ENCODE measurements around the gene AXIN2.
A peak's percentile ranks its signal among the peaks of the same experiment; 100 is the strongest.

AXIN2 gene

DNA sequence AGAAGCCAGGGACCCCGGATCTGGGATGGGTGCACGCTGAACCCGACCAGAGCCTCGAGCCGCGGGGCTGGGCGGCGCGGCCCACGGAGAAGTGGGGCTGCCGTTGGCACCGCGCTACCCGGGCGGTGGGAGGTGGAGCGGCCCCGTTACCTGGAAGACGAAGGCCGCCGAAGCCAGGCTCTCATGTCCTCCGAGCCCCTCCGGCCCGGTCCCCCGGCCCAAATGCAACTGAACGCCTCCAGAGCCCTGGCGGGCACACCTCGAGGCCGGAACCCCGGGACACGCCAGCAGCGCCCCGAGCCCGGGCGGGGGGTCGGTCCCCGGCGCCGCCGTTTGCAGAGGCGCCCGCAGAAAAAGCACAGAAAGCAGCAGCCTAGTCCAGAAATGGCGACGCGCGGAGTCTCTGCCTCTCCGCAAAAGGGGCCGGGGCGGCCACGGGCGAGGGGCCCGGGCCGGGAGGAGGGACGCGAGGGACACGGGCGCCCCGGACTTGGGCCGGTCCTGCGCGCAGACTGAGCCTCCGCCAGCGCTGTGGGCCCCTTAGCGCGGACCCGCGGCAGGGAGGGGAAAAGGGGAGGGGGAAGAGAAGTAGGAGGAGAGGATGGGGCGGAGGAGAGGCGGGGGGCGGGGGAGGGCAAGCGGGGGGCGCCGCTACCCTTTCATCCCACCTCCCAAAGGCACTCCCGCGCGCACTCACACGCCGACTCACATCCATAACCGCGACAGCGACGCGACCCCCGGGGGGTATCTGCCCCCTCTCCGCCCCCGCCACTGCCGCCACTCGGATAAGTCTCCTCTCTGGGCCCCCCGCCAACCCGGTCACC lies 1.4 kb downstream of the AXIN2 start:
- H3K27ac ChIP-seq (ENCODE audit: low read depth, low read length, severe bottlenecking): peak overlapping the region; percentile 99

DNA sequence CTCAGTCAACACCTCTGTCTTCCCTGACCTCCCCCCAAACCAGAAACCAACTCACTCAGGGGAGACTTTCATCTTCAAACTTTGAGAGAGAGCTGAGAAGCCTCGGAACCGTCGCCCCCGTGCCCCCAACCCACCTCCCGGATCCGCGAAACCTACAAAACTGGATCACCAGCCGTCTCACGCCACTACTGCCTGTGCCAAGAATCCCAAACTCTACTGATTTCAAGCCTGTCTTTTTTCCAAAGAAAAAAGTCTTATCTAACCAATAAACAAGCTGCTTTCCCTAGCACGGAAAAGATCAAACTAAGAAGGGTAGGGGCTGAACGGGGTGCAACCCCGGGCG lies 2.0 kb downstream of the AXIN2 start:
- H3K4me3 ChIP-seq (ENCODE audit: extremely low read depth, insufficient read depth, low read length, poor library complexity, severe bottlenecking): peak overlapping the region; percentile 90
- H3K27ac ChIP-seq (ENCODE audit: low read depth, low read length, severe bottlenecking): peak overlapping the region; percentile 99
- H3K9me3 ChIP-seq (ENCODE audit: control insufficient read depth, low read length): no peaks in the 10 kb centered on the region

More for the DNA sequence above, 1.4 kb downstream of the AXIN2 start:
- Histone ChIP-seq H3K36me3 (ENCODE audit: control insufficient read depth, insufficient read depth, low read length) (peaks cover 12% of the 10 kb centered on the region), H3K4me1 (ENCODE audit: control insufficient read depth, insufficient read depth, low read length, poor library complexity, severe bottlenecking) (peaks cover 24% of the 10 kb centered on the region), H3K9me3 (ENCODE audit: control insufficient read depth, low read length) (no peaks in the 10 kb centered on the region), H3K4me3 (ENCODE audit: extremely low read depth, insufficient read depth, low read length, poor library complexity, severe bottlenecking) (peak overlapping the region; percentile 90)
- WGBS, 2 experiments (ENCODE audit: insufficient coverage in 2 of 2): 0% methylated on average over 41 to 60 of the region's 89 CpGs

DNA sequence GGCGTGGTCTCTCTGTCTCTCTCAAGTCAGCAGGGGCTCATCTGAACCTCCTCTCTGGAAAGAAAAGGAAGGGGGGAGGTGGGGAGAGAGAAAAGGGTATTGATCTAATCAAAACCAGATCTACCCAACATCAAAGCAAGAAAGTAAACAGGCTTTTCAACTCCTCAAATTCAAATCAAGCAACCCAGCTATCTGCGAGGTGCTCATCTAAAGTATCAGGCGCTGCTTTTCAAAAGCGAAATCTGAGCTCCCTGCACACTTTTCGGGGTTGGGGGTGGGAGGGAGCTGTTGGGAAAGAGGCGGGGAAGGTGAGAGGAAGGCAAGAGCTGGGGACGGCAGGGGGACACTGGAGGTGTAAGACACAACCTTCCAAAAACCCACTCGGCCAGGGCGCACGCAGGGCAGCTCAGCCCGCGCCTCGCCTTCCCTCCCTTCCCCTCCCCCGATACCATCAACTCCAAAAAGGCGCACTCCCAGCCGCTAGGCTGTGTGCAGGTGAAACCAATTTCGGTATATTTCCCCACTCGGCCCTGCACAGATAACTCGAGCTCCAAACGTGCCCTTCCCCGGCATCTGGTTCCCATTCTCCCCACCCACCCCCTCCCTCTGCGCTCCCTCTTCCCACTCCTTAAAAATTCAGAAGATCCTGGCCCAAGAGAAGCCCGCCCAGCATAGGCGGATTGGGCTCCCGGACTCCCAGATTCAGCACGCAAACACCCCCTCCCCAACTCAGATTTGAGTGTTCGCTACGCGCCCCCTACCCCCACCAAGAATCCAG lies 2.6 kb downstream of the AXIN2 start:
- peak overlapping the region; percentile 99 for H3K27ac ChIP-seq (ENCODE audit: low read depth, low read length, severe bottlenecking)
- no peaks in the 10 kb centered on the region for H3K9me3 ChIP-seq (ENCODE audit: control insufficient read depth, low read length)
- peak overlapping the region; percentile 90 for H3K4me3 ChIP-seq (ENCODE audit: extremely low read depth, insufficient read depth, low read length, poor library complexity, severe bottlenecking)
- WGBS, 2 experiments (ENCODE audit: insufficient coverage in 2 of 2): 0% methylated on average over 13 to 21 of the region's 29 CpGs
- peaks cover 17% of the 10 kb centered on the region for H3K36me3 ChIP-seq (ENCODE audit: control insufficient read depth, insufficient read depth, low read length)
- H3K4me1 ChIP-seq (ENCODE audit: control insufficient read depth, insufficient read depth, low read length, poor library complexity, severe bottlenecking): peaks cover 23% of the 10 kb centered on the region

More for the DNA sequence above, 2.0 kb downstream of the AXIN2 start:
- H3K36me3 ChIP-seq (ENCODE audit: control insufficient read depth, insufficient read depth, low read length): peaks cover 14% of the 10 kb centered on the region
- peaks cover 24% of the 10 kb centered on the region for H3K4me1 ChIP-seq (ENCODE audit: control insufficient read depth, insufficient read depth, low read length, poor library complexity, severe bottlenecking)
- WGBS, 2 experiments (ENCODE audit: insufficient coverage in 2 of 2): 0% methylated on average over 9 to 13 of the region's 13 CpGs

DNA sequence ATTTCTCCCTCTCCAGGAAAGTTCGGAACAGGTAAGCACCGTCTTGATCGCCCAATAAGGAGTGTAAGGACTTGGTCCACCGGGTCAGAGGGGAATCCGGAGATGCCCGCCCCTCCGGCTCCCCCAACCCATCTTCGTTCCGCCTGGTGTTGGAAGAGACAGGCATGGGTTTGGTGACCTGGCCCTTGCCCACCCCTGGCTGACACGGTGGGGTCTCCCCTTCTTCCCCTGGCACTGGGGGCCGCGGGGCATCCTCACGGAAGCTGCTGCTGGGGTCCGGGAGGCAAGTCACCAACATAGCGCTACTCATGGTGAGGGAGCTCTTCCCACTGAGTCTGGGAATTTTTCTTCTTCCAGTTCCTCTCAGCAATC lies 3.2 kb downstream of the AXIN2 start:
- 4 to 17% methylated on average over 7 to 9 of the region's 15 CpGs for WGBS, 2 experiments (ENCODE audit: insufficient coverage in 2 of 2)
- H3K27ac ChIP-seq (ENCODE audit: low read depth, low read length, severe bottlenecking): no peak overlapping the region
- peak overlapping the region; percentile 90 for H3K4me3 ChIP-seq (ENCODE audit: extremely low read depth, insufficient read depth, low read length, poor library complexity, severe bottlenecking)
- H3K9me3 ChIP-seq (ENCODE audit: control insufficient read depth, low read length): no peaks in the 10 kb centered on the region
- peaks cover 18% of the 10 kb centered on the region for H3K4me1 ChIP-seq (ENCODE audit: control insufficient read depth, insufficient read depth, low read length, poor library complexity, severe bottlenecking)
- peaks cover 22% of the 10 kb centered on the region for H3K36me3 ChIP-seq (ENCODE audit: control insufficient read depth, insufficient read depth, low read length)

DNA sequence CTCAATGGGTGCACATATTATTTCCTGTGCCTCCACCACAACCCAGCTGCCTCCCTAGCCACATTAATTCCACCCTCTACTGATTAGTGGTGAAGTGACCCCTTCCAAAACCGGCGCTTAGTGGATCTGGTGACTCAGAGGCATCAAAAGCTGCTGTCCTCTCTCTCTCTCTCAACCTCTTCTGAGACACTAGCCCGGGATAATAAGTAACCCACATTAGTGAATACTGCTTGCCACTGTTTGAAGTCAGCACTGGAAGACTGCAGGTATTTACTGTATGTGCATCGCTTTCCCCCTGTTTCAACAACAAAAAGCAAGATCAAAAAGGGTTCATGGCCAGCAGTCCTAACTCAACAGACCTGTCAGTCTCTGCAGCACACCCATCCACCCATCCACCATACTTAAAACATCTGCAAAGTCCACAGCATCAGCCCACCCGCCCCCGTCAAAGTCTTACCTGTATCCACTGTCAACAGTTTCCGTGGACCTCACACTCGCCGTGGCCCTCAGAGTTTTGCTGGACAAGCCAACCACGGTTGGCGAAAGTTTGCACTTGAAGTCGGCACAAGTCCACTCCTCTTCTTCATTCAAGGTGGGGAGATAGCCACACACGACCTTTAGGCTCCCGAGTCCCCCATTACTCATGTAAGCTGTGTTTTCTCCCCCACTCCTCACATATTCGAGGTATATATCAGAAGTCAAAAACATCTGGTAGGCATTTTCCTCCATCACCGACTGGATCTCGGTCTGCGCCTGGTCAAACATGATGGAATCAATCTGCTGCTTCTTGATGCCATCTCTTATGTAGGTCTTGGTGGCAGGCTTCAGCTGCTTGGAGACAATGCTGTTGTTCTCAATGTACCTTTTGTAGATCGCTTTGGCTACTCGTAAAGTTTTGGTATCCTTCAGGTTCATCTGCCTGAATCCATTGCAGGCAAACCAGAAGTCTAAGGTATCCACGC lies 3.8 kb downstream of the AXIN2 start:
- WGBS, 2 experiments (ENCODE audit: insufficient coverage in 2 of 2): 36 to 57% methylated on average over 18 to 20 of the region's 21 CpGs
- H3K4me3 ChIP-seq (ENCODE audit: extremely low read depth, insufficient read depth, low read length, poor library complexity, severe bottlenecking): peak overlapping the region; percentile 90
- no peak overlapping the region for H3K27ac ChIP-seq (ENCODE audit: low read depth, low read length, severe bottlenecking)
- no peaks in the 10 kb centered on the region for H3K9me3 ChIP-seq (ENCODE audit: control insufficient read depth, low read length)
- peaks cover 22% of the 10 kb centered on the region for H3K36me3 ChIP-seq (ENCODE audit: control insufficient read depth, insufficient read depth, low read length)
- peaks cover 18% of the 10 kb centered on the region for H3K4me1 ChIP-seq (ENCODE audit: control insufficient read depth, insufficient read depth, low read length, poor library complexity, severe bottlenecking)

DNA sequence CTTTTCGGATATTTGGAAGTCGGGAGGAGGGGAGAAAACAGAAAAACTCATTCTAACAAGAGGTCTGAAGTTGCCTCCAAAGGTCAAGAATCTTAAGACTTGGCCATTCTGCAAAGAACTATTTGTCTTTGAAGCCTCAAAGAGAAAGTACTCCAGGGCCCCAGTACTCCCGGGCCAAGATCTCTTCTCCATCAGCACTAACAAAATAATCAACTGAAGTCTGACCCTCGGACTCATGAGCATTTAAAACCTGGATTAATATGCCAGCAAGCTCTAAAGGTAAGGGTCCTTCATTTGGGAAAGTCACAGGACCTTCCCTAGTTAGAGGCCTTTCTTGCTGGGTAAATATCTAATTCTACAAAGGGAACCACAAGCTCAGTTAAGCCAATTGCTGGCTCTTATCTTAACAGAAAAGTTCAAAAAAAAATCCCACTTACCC lies 4.5 kb downstream of the AXIN2 start:
- peaks cover 23% of the 10 kb centered on the region for H3K36me3 ChIP-seq (ENCODE audit: control insufficient read depth, insufficient read depth, low read length)
- no peaks in the 10 kb centered on the region for H3K9me3 ChIP-seq (ENCODE audit: control insufficient read depth, low read length)
- H3K4me1 ChIP-seq (ENCODE audit: control insufficient read depth, insufficient read depth, low read length, poor library complexity, severe bottlenecking): peaks cover 14% of the 10 kb centered on the region
- WGBS, 2 experiments (ENCODE audit: insufficient coverage in 2 of 2): 43 to 80% methylated on average over 1 to 3 of the region's 4 CpGs
- peak overlapping the region; percentile 0 for H3K27ac ChIP-seq (ENCODE audit: low read depth, low read length, severe bottlenecking)
- peak overlapping the region; percentile 90 for H3K4me3 ChIP-seq (ENCODE audit: extremely low read depth, insufficient read depth, low read length, poor library complexity, severe bottlenecking)

DNA sequence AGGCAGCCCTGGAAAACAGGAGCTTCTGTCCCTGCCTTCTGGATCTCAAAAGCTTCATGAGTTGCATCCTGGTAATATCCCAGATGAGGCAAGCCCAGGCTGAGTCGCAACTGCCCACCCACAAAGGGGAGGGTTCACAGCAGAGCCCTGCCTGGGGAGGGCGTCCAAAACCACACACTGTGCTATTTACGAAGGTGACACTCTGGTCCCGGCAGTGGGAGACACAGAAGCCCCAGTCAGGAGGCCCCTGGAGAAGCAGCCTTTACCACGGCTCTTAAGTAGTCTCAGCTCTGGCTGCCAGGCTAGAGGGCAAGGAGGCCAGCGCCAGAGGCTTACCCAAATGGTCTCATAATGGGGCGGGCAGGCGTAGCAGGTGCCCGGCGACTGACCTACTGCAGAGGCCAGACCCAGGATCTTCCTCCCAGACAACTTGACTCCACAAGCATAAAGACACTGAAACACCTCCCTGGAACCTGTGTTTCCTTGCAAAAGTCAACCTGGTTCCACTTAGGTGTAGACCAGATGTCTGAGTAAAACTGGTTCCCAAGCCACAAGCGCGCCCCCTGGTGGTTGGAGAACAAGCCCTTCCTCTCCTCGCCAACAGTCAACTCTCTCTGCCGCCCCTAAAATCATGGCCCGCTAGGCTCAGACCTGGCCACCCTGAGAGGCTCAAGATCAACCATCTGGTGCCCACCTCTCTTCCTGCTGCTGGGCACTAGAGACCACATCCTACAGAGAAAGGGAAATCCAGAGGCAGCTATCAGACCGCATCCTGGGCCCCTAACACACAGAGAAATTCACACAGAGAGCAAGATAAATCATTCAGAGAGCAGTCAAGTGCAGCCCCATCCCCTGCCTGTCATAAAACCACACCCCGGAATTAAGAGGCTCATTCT lies 5.2 kb downstream of the AXIN2 start:
- H3K36me3 ChIP-seq (ENCODE audit: control insufficient read depth, insufficient read depth, low read length): peaks cover 29% of the 10 kb centered on the region
- H3K4me1 ChIP-seq (ENCODE audit: control insufficient read depth, insufficient read depth, low read length, poor library complexity, severe bottlenecking): peaks cover 13% of the 10 kb centered on the region
- peak overlapping the region; percentile 90 for H3K4me3 ChIP-seq (ENCODE audit: extremely low read depth, insufficient read depth, low read length, poor library complexity, severe bottlenecking)
- 61 to 62% methylated on average over 14 to 15 of the region's 17 CpGs for WGBS, 2 experiments (ENCODE audit: insufficient coverage in 2 of 2)
- H3K9me3 ChIP-seq (ENCODE audit: control insufficient read depth, low read length): no peaks in the 10 kb centered on the region
- peak overlapping the region; percentile 0 for H3K27ac ChIP-seq (ENCODE audit: low read depth, low read length, severe bottlenecking)

DNA sequence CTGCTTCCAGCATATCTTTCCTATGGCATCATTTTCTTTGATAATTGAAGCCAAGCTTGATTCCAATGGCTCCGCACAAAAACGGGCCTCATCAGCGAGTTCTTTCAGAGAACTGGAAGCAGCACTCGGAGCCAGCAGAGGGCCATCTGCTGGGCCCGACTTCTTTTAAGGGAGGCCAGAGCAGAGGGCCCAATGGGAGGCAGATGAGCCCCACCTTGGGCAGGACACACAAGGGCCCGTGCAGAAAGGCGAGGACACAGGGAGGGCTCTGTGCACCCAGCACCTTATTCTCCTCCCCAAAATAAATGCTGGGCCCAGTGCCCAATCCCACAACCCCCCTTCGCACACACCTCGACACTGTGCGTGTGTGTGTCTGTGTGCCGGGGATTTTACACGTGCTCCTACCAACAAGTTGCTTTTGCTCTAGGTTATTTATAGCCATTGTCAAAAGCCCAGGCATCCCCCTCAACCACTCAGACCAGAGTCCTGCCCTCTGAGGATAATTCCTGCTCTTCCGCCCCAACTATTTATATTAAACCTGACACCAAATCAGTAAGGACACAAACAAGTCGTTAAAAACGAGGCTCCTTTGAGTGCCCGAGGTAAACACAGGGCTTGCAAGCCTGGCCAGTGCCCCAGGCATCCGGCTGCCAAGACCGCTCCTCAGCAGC lies 6.8 kb downstream of the AXIN2 start:
- Histone ChIP-seq H3K4me1 (ENCODE audit: control insufficient read depth, insufficient read depth, low read length, poor library complexity, severe bottlenecking) (peaks cover 23% of the 10 kb centered on the region), H3K4me3 (ENCODE audit: extremely low read depth, insufficient read depth, low read length, poor library complexity, severe bottlenecking) (no peak overlapping the region), H3K9me3 (ENCODE audit: control insufficient read depth, low read length) (no peaks in the 10 kb centered on the region), H3K36me3 (ENCODE audit: control insufficient read depth, insufficient read depth, low read length) (peaks cover 45% of the 10 kb centered on the region), H3K27ac (ENCODE audit: low read depth, low read length, severe bottlenecking) (peak overlapping the region; percentile 57)
- 63 to 69% methylated on average over 14 to 16 of the region's 18 CpGs for WGBS, 2 experiments (ENCODE audit: insufficient coverage in 2 of 2)

All from mesodermal cell (in vitro differentiated cells).